NCI-H748 (cell line): ENCODE results near the gene ADGRG4.

Experiments used
- DNase-seq: peaks from one replicate; lab custom pipeline; 2025; ENCODE audit not compliant: unreplicated experiment; lab: John Stamatoyannopoulos, UW

Gene ADGRG4

DNA sequence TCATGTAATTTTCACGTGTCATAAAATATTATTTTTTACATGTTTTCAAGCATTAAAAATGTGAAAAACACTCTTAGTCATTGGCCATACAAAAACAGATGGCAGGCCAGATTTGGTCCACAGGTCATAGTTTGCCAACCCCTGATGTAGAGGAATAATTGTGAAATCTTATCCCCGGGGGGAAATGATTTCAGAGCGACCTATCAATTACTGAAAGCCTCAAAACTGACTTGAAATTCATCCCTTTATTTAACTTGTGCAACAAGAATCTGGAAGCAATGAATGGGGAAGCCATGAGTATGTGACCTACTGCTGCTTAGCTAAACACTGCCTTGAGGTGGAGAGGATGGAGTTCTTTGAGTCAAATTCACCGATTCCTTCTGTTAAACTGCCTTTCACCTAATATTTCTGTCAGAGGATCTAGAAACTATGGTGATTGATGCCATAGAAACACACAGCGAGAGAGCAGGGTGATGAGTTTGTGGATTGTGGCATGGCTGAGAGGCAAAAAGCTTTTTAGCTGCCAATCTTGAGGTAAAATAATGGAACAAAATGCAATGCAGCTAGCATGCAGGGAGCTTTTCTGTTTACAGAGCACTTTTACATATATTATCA, 156.6 kb downstream of the ADGRG4 start:
- DNase-seq = no peak

GRCh38 chrX:136464589-136464988, 163.8 kb downstream of the ADGRG4 start:
- no peak for DNase-seq
